Neural cell (in vitro differentiated cells): ENCODE results near the gene GOLGA8K.
"Not testable (repeated sequence)": the region's sequence is repeated elsewhere in the genome, so short reads cannot be mapped to it uniquely, and the experiment has no call there.

Experiments
- CTCF ChIP-seq: fragments of 450-650 bp; IDR thresholded peaks from 2 replicates; pipeline ENCODE4 v1.5.1; 2014; ENCODE audit warnings: antibody characterized with exemption, mild to moderate bottlenecking, moderate library complexity; ENCODE audit not compliant: poor library complexity, severe bottlenecking
- EZH2 ChIP-seq: fragments of 200-600, 300-800 bp; shearing (Covaris generic), sonication (generic); IDR thresholded peaks from 2 replicates; pipeline ENCODE4 v1.6.1; 2014; ENCODE audit warnings: antibody characterized with exemption, low read length, borderline replicate concordance, mild to moderate bottlenecking; ENCODE audit not compliant: insufficient read depth, poor library complexity, severe bottlenecking
- POLR2AphosphoS5 ChIP-seq: IDR thresholded peaks from 2 replicates; pipeline ENCODE4 v1.6.1; 2012
- TAF1 ChIP-seq: IDR thresholded peaks from 2 replicates; pipeline ENCODE4 v1.6.1; 2012; ENCODE audit warnings: low read depth

GRCh38 chr15:32358462-32358861, 44.6 kb downstream of the GOLGA8K start:
- TF ChIP-seq CTCF, EZH2, TAF1, POLR2AphosphoS5: not testable (repeated sequence)
